Stimulated activated CD8-positive, alpha-beta memory T cell treated with anti-CD3 and anti-CD28 coated beads, Interleukin-7, amount 100 ng/mL, for 24 hours (primary cell): Measurements from ENCODE around the gene MFAP4.

Experiments used
- DNase-seq: peaks from one replicate; pipeline ENCODE4 v3.0.0-alpha.2; 2020; ENCODE audit warnings: low read depth

MFAP4 gene

GRCh38 chr17:19348081-19348650, 38.8 kb downstream of the MFAP4 start:
- no peak for DNase-seq

- no peak for DNase-seq
Measured at GRCh38 chr17:19347323-19348080, 39.5 kb downstream of the MFAP4 start.

DNA sequence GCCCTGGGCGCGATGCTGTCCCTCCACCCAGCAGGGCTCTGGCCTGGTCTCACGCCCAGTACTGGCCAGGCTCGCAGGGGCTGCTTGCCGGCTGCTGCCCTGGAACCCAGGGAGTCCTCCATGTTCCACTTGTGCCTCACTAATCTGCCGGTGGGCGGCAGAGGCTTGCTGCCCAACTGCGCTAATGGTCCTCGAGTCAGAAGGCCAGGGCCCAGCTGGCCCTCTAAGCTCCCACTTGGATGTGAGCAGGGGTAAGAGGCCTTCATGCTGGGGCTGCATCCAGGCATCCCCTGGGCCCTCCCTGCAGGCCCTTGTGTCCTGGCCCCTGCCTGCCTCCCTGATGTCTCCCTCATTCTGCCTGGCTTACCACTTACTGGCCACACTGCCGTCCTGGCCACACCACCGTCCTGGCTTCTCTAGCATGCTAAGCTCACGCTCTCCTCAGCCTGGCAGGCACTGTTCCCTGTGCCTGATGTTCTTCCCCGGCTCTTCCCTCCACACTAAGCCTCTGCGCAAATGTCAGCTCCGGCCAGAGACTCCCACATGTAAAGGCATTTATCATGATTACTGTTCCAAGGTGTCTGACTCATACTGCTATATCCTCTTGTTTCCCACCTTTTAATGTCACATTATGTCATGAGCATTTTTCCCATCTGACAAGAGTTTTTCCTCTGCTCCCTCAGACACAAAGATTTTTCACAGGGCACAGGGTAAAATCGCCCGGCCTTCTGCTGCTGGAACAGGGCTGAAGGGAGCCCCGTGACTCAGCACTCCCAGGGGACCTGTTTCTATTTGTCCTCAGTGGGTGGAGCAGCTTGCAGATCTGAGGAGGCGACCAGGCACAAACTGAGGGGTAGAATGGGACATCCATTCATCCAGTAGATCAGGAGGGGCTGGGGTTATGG, 40.4 kb downstream of the MFAP4 start:
- DNase-seq = no peak

DNA sequence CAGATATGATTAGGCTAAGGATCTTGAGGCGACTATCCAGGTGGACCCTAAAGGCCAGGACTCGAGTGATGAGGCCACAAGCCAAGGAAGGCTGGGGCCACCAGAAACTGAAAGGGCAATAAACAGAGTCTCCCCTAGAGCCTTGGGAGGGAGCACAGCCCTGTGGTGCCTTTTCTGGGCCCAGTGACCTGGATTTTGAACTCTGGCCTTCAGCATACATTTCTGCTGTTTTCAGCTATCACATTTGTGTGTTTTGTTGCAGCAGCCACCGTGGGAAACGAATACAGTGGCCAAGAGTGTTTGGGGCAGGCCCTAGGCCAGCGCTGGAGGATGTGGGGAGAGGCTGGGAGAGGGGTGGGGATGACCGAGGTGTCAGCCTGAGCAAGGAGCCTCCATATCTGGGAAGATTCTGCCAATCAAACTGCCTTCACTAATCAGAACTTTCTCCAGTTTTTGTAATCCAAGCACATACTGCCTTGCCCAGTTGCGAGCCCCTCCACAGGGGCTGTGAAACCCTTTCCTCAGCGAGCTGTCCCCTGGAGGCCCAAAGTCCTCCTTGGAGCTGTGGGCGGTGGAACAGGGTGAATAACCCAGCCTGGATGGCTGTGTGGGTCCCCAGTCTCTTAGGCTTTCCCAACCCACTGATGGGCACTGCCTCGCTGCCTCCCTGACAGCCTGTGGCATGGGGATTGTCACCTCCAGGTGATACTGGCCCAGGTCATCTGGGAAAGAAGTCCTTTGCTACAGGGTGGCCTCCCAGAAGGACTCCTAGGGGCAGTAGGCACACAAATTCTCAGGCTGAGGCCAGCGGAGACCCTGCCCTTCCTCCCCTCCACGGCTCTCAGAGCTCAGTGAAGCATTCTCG, 41.3 kb downstream of the MFAP4 start:
- DNase-seq = no peak

DNA sequence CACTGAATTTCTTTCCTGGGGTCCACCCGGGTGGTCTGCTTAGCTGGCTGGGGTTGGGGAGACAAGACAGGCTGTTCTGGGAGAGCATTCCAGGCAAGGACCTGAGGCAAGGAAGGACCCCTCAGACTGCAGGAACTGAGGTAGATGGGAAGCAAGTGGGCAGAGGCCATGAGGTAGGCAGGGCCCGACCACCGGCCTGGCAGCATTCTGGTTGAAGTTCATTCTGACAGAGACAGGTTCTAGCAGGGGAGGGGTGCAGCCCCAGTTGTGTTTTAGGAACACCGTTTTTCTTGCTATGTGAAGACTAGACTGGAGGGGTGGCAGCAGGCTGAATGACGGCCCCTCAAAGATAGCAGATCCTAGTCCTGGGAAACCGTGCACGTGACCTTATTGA, 41.9 kb downstream of the MFAP4 start:
- DNase-seq = no peak

DNA sequence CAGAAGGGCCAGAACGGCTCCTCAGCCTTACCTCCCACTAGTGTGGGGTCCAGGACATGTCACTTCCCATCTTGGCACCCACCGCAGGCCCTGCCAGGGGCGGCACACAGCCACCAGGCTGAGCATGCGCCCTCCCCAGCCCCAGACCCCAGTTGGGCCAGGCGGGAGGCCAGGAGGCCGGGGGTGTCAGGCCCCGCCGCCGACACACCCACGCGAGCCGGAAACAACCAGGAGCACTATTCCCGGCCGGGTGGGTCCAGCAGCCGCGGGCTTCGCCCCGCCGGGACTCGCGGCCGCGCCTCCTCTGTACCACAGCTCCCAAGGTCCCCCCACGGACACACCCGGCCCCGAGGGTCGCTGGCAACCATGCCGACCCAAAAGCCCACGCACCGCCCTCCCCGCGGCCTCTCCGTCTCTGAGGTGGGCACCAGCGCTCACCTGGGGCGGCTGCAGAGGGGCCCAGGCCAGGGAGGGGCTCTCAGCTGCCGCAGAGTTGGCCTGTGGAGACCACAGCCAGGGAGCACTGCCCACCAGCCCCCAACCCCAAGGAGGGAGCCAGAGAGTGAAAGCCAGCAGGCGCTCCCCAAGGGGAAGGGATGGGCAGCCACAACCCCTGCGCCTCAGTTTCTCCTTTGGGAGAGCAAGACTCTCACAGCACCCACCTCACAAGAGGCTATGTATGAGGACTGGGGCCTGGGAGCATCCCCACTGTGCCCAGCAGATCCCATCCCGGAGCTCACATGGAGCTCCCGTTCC, 42.5 kb downstream of the MFAP4 start:
- no peak for DNase-seq

GRCh38 chr17:19343671-19344151, 43.3 kb downstream of the MFAP4 start:
- DNase-seq = no peak

GRCh38 chr17:19343256-19343630, 43.7 kb downstream of the MFAP4 start:
- no peak for DNase-seq

- DNase-seq = no peak
Measured at GRCh38 chr17:19342611-19343255, 44.3 kb downstream of the MFAP4 start.

GRCh38 chr17:19341641-19342610, 45.1 kb downstream of the MFAP4 start:
- DNase-seq = no peak

DNA sequence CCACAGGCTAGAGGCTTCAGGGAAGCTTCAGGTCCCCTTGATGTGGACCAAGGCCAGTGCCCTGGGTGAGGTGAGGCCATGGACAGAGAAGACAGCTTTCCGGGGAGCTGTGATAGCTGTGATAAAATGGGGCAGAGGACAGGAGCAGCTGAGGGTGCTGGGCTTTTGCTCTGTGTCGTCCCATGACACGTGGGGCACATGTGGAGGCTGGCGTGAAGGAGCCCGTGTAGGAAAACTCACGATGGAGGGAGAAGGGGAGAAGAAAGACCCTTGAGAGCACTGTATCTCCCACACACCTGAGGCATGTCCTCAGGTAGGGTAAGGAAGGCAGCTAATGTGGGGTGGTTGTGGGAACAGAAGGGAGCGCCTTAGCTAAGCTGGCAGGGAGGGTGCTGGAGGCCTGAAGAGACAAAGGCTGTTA, 45.8 kb downstream of the MFAP4 start:
- no peak for DNase-seq

- DNase-seq = no peak
Measured at GRCh38 chr17:19339341-19339815, 47.6 kb downstream of the MFAP4 start.

GRCh38 chr17:19338031-19338990, 48.7 kb downstream of the MFAP4 start:
- peak; percentile 30 for DNase-seq

- DNase-seq = no peak
Measured at GRCh38 chr17:19337712-19338023, 49.3 kb downstream of the MFAP4 start.

DNA sequence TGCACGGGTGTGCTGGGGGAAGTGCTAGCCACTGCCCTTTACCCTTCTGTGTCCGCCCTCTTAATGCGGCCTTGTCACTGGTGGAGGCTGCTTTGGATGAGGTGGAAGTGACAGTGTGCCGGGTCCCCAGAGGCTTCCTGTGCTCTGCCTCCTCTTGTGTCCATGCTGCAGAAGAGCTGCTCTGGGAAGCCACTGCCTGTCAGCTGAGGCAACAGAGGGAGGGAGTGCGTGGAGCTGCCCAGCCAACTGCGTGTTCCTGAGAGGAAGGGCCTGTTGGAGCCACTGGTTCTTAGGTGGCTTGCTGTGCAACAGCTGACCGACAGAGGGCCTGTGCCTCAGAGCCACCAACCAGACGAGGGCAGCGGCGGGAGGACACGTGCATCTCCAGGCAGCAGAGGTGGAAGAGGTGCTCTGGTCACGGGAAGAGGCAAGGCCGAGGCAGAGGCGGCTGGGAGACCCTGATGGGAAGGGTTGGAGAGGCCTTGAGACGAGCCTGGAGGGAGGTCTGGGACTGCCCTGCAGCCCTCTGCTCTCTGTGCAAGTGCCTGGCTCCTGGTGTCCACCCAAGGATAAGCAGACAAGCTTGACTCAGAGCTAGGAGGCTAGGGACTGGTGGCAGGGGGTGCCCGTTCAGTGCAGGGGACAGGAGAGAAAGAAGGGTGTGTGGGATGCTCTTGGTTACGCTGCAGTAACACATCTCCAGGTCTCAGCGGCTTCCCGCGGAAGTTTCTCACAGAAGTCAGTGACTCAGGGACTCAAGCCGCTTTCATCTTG, 49.9 kb downstream of the MFAP4 start:
- no peak for DNase-seq

GRCh38 chr17:19335951-19336631, 50.9 kb downstream of the MFAP4 start:
- no peak for DNase-seq

DNA sequence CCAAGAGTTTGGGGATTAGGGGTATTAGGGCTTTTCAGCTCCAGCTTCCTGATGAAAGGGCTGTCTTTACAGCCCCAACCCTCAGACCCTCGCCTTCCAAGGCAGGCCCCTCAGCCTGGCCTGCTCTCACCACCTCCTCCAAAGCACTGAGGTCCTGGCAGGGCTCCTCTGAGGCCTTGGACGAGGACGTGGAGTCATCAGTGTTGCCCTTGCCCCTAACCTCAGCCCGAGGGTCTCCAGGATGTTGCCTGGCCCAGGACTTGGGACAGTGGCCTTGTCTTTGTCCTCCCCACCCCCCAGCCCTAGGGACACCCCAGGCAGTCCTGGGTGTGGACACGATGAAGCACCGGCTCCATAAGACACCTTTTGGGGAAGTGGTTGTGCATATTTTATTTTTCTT, 52.7 kb downstream of the MFAP4 start:
- DNase-seq = no peak
